ENCODE results near the gene CBX6. TPM values are rescaled to one million over a fixed set of nuclear protein-coding genes. Genes with fewer than 3 reads are reported as not detected.

The CBX6 gene
- total RNA-seq, 1 experiment from 2014 or later: 31.4 TPM

- Histone ChIP-seq H3K56ac (ENCODE audit: insufficient read length, low read depth, low read length) (no peak overlapping the region), H4K20me1 (ENCODE audit: control insufficient read depth, insufficient read depth, insufficient read length) (no peaks in the 10 kb centered on the region), H3K79me2 (ENCODE audit: insufficient read depth, low read length) (no peaks in the 10 kb centered on the region), H2BK20ac (ENCODE audit: low read depth, low read length, poor library complexity, severe bottlenecking) (no peak overlapping the region), H3K79me1 (ENCODE audit: insufficient read depth, low read depth, low read length, poor library complexity, severe bottlenecking) (no peaks in the 10 kb centered on the region), H3K4me2 (ENCODE audit: insufficient read depth, insufficient read length, low read length) (no peak overlapping the region), H3K9ac (ENCODE audit: extremely low read depth, insufficient read length, low read length) (no peak overlapping the region), H3K27me3 (ENCODE audit: insufficient read depth, low read length) (no peaks in the 10 kb centered on the region), H3K4ac (ENCODE audit: low read depth, low read length) (no peak overlapping the region), H2AFZ (ENCODE audit: low read length) (no peak overlapping the region), H3K23me2 (ENCODE audit: insufficient read length, low read depth, low read length, poor library complexity, severe bottlenecking) (no peaks in the 10 kb centered on the region), H3T11ph (ENCODE audit: low read length) (no peak overlapping the region), H3K14ac (ENCODE audit: insufficient read depth, low read length) (no peak overlapping the region; the same call in 1 of the 2 replicates), H2BK15ac (ENCODE audit: low read depth, low read length) (no peak overlapping the region), H3K4me1 (ENCODE audit: insufficient read depth, low read length) (no peaks in the 10 kb centered on the region; the same call in 1 of the 2 replicates), H3K23ac (ENCODE audit: insufficient read length, low read depth, low read length) (no peak overlapping the region), H2AK5ac (ENCODE audit: insufficient read length, low read length) (no peak overlapping the region), H4K8ac (replicated peaks; ENCODE audit: insufficient read length, low read depth, low read length) (no peak overlapping the region), H3K9me3 (ENCODE audit: control insufficient read depth, low read depth, low read length) (no peaks in the 10 kb centered on the region), H2BK12ac (ENCODE audit: insufficient read length, low read depth, low read length) (no peak overlapping the region), H3K18ac (ENCODE audit: insufficient read length, low read depth, low read length) (no peak overlapping the region), H2BK120ac (ENCODE audit: low read depth, low read length, poor library complexity, severe bottlenecking) (no peak overlapping the region), H4K91ac (ENCODE audit: insufficient read length, low read depth, low read length) (no peak overlapping the region), H2BK5ac (ENCODE audit: insufficient read length, low read length) (no peak overlapping the region), H3K27ac (ENCODE audit: insufficient read length, low read depth, low read length) (no peak overlapping the region), H4K5ac (ENCODE audit: insufficient read length, low read depth, low read length) (no peak overlapping the region)
- Mint-ChIP-seq H3K9me3 (no peaks in the 10 kb centered on the region), H3K4me1 (peaks cover 30 to 46% of the 10 kb centered on the region in 2 experiments), H3K27ac (peak overlapping the region in 1 of 3 experiments; percentile 76; a peak in 2 of 7 replicates), H3K27me3 (ENCODE audit: low read depth) (peaks cover 14% of the 10 kb centered on the region), H3K36me3 (ENCODE audit: insufficient read depth in 1 of 3, low read depth in 3 of 3) (peaks cover 0 to 3% (median 0%) of the 10 kb centered on the region in 3 experiments; a peak in 2 of 7 replicates), H3K4me3 (no peak overlapping the region)
- WGBS (ENCODE audit: extremely low coverage, insufficient read length, low lambda C conversion rate): no CpG with 5 or more reads among the region's 14 CpGs
- TF ChIP-seq CTCF (conservative IDR thresholded peaks at IDR 0.05): no peak
- DNase-seq: no peak
Observed at GRCh38 chr22:38859581-38860282, 12.3 kb downstream of the CBX6 start.
